Measurements from ENCODE around the gene SLC25A25.
"Not testable (repeated sequence)": the region's sequence is repeated elsewhere in the genome, so short reads cannot be mapped to it uniquely, and the experiment has no call there.

SLC25A25 gene

GRCh38 chr9:128053560-128053959, 14.5 kb upstream of the SLC25A25 start:
- no peak for DNase-seq

- no peak for DNase-seq
Measured at GRCh38 chr9:128054087-128054486, 13.9 kb upstream of the SLC25A25 start.

GRCh38 chr9:128055344-128056040, 12.5 kb upstream of the SLC25A25 start:
- DNase-seq, result no peak

- DNase-seq, result no peak
Measured at GRCh38 chr9:128056086-128056485, 11.9 kb upstream of the SLC25A25 start.

GRCh38 chr9:128056887-128057723, 10.9 kb upstream of the SLC25A25 start:
- DNase-seq, result no peak

- no peak for DNase-seq
Measured at GRCh38 chr9:128057724-128058409, 10.2 kb upstream of the SLC25A25 start.

GRCh38 chr9:128059365-128059983, 8.6 kb upstream of the SLC25A25 start:
- no peak for DNase-seq

GRCh38 chr9:128061275-128061960, 6.6 kb upstream of the SLC25A25 start:
- DNase-seq, result no peak

GRCh38 chr9:128062279-128062678, 5.8 kb upstream of the SLC25A25 start:
- no peak for DNase-seq

- DNase-seq, result no peak
Measured at GRCh38 chr9:128062846-128063831, 4.9 kb upstream of the SLC25A25 start.

GRCh38 chr9:128065907-128066712, 1.9 kb upstream of the SLC25A25 start:
- DNase-seq, result no peak

- DNase-seq, result peak; percentile 93
Measured at GRCh38 chr9:128066713-128067644, 1.1 kb upstream of the SLC25A25 start, which contains the start of gene NAIF1. Gene NAIF1, minus strand, starts transcription at chr9:128067320. Its CDS starts 219 bp downstream, at chr9:128067101.

- no peak for DNase-seq
Measured at GRCh38 chr9:128068386-128069205, 564 bp downstream of the SLC25A25 start.

- DNase-seq, result no peak
Measured at GRCh38 chr9:128070874-128071273, 2.8 kb downstream of the SLC25A25 start.

GRCh38 chr9:128071475-128071874, 3.4 kb downstream of the SLC25A25 start:
- not testable (repeated sequence) for DNase-seq

- no peak for DNase-seq
Measured at GRCh38 chr9:128072144-128073021, 4.4 kb downstream of the SLC25A25 start.

GRCh38 chr9:128073253-128073886, 5.3 kb downstream of the SLC25A25 start:
- DNase-seq, result no peak
